Central memory CD8-positive, alpha-beta T cell (primary cell): ENCODE results near the gene ALG12.

ENCODE experiments used
- ATAC-seq: fragments of 150-1000 bp; cut with Tn5 transposase; replicated peaks from 2 replicates; pipeline ENCODE4 v1.10.0; 2022; ENCODE audit warnings: mild to moderate bottlenecking, moderate FRiP score, moderate number of reproducible peaks; ENCODE audit not compliant: poor library complexity, severe bottlenecking; ENCODE audit errors: extremely low read depth
- DNase-seq, 2 donors: peaks; one replicate each; pipeline ENCODE4 v3.0.0; 2021; ENCODE audit warnings: low spot score in 2 of 2
- H3K27ac Mint-ChIP-seq: one replicate; pipeline ENCODE4 v1.8.0; 2022; ENCODE audit warnings: low read depth, mild to moderate bottlenecking, moderate library complexity, mixed read lengths
- H3K27me3 Mint-ChIP-seq: one replicate; pipeline ENCODE4 v1.8.0; 2022; ENCODE audit warnings: mixed read lengths
- H3K36me3 Mint-ChIP-seq: one replicate; pipeline ENCODE4 v1.8.0; 2022; ENCODE audit warnings: mild to moderate bottlenecking, moderate library complexity, mixed read lengths; ENCODE audit not compliant: insufficient read depth
- H3K4me1 Mint-ChIP-seq: one replicate; pipeline ENCODE4 v1.8.0; 2022; ENCODE audit warnings: mixed read lengths
- H3K4me3 Mint-ChIP-seq: one replicate; pipeline ENCODE4 v1.8.0; 2022; ENCODE audit warnings: mild to moderate bottlenecking, moderate library complexity, mixed read lengths
- H3K9me3 Mint-ChIP-seq: one replicate; pipeline ENCODE4 v1.8.0; 2022; ENCODE audit warnings: mixed read lengths

ALG12 gene

DNA sequence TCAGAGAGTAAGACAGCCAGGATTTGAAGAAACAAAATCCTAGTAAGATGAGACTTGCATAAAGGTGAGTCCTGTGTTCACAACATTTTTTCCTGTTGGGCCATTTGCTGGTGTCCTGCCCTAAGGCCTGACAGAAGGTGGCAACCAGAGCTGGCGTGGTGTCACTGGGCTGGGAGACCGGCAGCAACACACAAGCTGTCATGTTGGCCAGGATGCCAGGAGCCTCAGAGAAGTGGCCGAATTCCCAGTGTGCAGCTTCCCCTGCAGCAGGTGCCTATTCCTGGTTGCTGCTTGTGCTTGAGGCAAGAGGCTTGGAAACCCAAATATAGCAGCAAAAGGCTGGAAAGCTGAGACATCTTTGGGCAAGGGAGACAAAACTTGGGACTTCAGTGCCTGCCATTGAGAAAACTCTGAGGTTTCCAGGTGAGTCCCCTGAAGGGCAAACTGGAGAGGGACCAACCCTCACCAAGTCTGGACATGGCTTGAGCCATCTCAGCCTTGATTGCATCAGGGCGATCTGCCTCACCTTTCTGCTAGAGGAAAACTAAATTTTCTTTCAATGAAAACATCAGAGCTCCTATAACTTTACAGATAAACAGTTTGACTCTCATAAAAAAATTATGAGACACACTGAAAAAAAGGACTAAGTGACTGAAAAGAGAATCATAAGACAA is 25.9 kb downstream of the ALG12 start:
- Mint-ChIP-seq H3K27ac (peak overlapping the region; percentile 36), H3K4me3 (no peak overlapping the region), H3K27me3 (no peaks in the 10 kb centered on the region), H3K36me3 (peaks cover 16% of the 10 kb centered on the region), H3K4me1 (peaks cover 14% of the 10 kb centered on the region), H3K9me3 (no peaks in the 10 kb centered on the region)
- no peak for DNase-seq
- ATAC-seq: no peak

GRCh38 chr22:49889071-49889470 is 29.2 kb downstream of the ALG12 start:
- DNase-seq (no peak), ATAC-seq (no peak)
- peaks cover 10% of the 10 kb centered on the region for H3K4me1 Mint-ChIP-seq
- H3K36me3 Mint-ChIP-seq: peaks cover 31% of the 10 kb centered on the region
- H3K27me3 Mint-ChIP-seq: no peaks in the 10 kb centered on the region
- no peak overlapping the region for H3K4me3 Mint-ChIP-seq
- H3K27ac Mint-ChIP-seq: no peak overlapping the region
- H3K9me3 Mint-ChIP-seq: no peaks in the 10 kb centered on the region

DNA sequence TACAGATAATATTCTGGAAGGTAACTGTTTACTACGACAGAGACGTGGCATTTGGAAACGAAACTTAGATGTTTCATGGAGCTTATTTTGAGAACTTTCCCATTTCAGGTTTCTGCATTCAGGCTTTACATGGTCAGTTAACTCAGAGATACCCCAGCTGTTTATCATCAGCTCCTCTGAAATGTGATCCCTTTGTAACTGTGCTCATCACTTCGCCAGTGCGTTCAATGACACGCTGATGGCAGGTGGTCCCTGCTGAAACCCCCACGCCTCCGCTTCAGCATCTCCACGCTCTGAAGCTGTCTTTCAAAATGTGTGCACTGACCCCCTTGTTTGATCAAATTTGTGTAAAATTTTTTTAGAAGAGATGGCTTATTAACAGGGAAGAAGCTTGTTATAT is 30.5 kb downstream of the ALG12 start:
- Mint-ChIP-seq H3K9me3 (no peaks in the 10 kb centered on the region), H3K27me3 (no peaks in the 10 kb centered on the region), H3K4me3 (no peak overlapping the region), H3K4me1 (peaks cover 21% of the 10 kb centered on the region), H3K27ac (no peak overlapping the region), H3K36me3 (peaks cover 27% of the 10 kb centered on the region)
- ATAC-seq: no peak
- DNase-seq: no peak

GRCh38 chr22:49887064-49887451 is 31.2 kb downstream of the ALG12 start:
- H3K4me1 Mint-ChIP-seq: peaks cover 27% of the 10 kb centered on the region
- ATAC-seq: no peak
- no peak overlapping the region for H3K27ac Mint-ChIP-seq
- H3K9me3 Mint-ChIP-seq: no peaks in the 10 kb centered on the region
- no peak overlapping the region for H3K4me3 Mint-ChIP-seq
- no peak for DNase-seq
- H3K36me3 Mint-ChIP-seq: peaks cover 25% of the 10 kb centered on the region
- H3K27me3 Mint-ChIP-seq: no peaks in the 10 kb centered on the region

GRCh38 chr22:49886346-49887063 is 31.7 kb downstream of the ALG12 start:
- H3K27me3 Mint-ChIP-seq: no peaks in the 10 kb centered on the region
- peaks cover 25% of the 10 kb centered on the region for H3K36me3 Mint-ChIP-seq
- H3K4me1 Mint-ChIP-seq: peaks cover 33% of the 10 kb centered on the region
- no peak overlapping the region for H3K4me3 Mint-ChIP-seq
- no peaks in the 10 kb centered on the region for H3K9me3 Mint-ChIP-seq
- ATAC-seq: no peak
- no peak for DNase-seq
- no peak overlapping the region for H3K27ac Mint-ChIP-seq

DNA sequence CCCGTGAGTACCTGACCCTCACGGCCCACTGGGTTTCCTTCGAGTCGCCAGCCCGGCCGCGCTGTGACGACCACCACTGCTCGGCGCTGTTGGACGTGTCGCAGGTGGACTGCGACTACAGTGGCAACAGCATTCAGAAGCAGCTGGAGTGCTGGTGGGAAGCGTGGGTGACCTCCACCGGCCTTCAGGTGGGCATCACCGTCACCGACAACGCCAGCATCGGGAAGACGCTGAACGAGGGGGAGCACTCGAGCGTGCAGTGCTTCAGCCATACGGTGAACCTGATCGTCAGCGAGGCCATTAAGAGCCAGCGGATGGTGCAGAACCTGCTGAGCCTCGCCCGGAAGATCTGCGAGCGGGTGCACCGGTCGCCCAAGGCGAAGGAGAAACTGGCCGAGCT is 32.4 kb downstream of the ALG12 start:
- DNase-seq (no peak), ATAC-seq (no peak)
- no peaks in the 10 kb centered on the region for H3K27me3 Mint-ChIP-seq
- H3K36me3 Mint-ChIP-seq: peaks cover 25% of the 10 kb centered on the region
- no peaks in the 10 kb centered on the region for H3K9me3 Mint-ChIP-seq
- no peak overlapping the region for H3K4me3 Mint-ChIP-seq
- no peak overlapping the region for H3K27ac Mint-ChIP-seq
- H3K4me1 Mint-ChIP-seq: peaks cover 35% of the 10 kb centered on the region

- H3K4me1 Mint-ChIP-seq: peaks cover 40% of the 10 kb centered on the region
- no peaks in the 10 kb centered on the region for H3K9me3 Mint-ChIP-seq
- no peak overlapping the region for H3K4me3 Mint-ChIP-seq
- no peak overlapping the region for H3K27ac Mint-ChIP-seq
- no peaks in the 10 kb centered on the region for H3K27me3 Mint-ChIP-seq
- DNase-seq (no peak), ATAC-seq (no peak)
- H3K36me3 Mint-ChIP-seq: peaks cover 21% of the 10 kb centered on the region
Measured at GRCh38 chr22:49885281-49885680, 33.0 kb downstream of the ALG12 start.

DNA sequence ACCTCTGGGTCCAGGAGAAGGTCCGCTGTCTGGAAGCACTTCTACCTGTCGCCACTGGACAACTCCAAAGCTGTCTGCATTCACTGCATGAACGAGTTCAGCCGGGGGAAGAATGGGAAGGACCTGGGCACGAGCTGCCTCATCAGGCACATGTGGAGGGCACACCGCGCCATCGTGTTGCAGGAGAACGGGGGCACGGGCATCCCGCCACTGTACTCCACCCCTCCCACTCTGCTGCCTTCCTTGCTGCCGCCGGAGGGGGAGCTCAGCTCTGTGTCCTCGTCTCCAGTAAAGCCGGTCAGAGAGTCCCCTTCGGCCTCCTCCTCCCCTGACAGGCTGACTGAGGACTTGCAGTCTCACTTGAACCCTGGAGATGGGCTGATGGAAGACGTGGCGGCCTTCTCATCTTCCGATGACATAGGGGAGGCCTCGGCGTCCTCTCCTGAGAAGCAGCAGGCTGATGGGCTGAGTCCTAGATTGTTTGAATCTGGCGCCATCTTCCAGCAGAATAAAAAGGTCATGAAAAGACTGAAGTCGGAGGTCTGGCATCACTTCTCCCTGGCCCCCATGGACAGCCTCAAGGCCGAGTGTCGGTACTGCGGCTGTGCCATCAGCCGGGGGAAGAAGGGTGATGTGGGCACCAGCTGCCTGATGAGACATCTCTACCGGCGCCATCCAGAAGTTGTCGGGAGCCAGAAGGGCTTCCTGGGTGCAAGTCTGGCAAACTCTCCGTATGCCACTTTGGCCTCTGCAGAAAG is 33.6 kb downstream of the ALG12 start:
- Mint-ChIP-seq H3K36me3 (peaks cover 23% of the 10 kb centered on the region), H3K4me3 (no peak overlapping the region), H3K27ac (no peak overlapping the region), H3K27me3 (no peaks in the 10 kb centered on the region), H3K9me3 (no peaks in the 10 kb centered on the region), H3K4me1 (peaks cover 45% of the 10 kb centered on the region)
- DNase-seq: no peak
- ATAC-seq: no peak

DNA sequence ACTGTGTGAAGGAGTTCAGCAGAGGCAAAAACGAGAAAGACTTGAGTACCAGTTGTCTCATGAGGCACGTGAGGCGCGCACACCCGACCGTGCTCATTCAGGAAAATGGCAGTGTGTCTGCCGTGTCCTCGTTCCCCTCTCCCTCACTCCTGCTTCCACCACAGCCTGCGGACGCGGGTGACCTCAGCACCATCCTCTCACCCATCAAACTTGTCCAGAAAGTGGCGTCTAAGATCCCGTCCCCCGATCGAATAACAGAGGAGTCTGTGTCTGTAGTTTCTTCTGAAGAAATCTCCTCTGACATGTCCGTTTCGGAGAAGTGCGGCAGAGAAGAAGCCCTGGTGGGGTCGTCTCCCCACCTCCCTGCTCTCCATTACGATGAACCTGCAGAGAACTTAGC is 34.2 kb downstream of the ALG12 start:
- no peak for DNase-seq
- Mint-ChIP-seq H3K36me3 (peaks cover 23% of the 10 kb centered on the region), H3K27ac (no peak overlapping the region), H3K9me3 (no peaks in the 10 kb centered on the region), H3K4me3 (no peak overlapping the region), H3K27me3 (no peaks in the 10 kb centered on the region), H3K4me1 (peaks cover 45% of the 10 kb centered on the region)
- no peak for ATAC-seq

GRCh38 chr22:49883294-49883640 is 35.0 kb downstream of the ALG12 start:
- H3K4me3 Mint-ChIP-seq: no peak overlapping the region
- ATAC-seq (no peak), DNase-seq (no peak)
- H3K36me3 Mint-ChIP-seq: peaks cover 20% of the 10 kb centered on the region
- H3K27ac Mint-ChIP-seq: peak overlapping the region; percentile 39
- no peaks in the 10 kb centered on the region for H3K27me3 Mint-ChIP-seq
- no peaks in the 10 kb centered on the region for H3K9me3 Mint-ChIP-seq
- peaks cover 49% of the 10 kb centered on the region for H3K4me1 Mint-ChIP-seq

DNA sequence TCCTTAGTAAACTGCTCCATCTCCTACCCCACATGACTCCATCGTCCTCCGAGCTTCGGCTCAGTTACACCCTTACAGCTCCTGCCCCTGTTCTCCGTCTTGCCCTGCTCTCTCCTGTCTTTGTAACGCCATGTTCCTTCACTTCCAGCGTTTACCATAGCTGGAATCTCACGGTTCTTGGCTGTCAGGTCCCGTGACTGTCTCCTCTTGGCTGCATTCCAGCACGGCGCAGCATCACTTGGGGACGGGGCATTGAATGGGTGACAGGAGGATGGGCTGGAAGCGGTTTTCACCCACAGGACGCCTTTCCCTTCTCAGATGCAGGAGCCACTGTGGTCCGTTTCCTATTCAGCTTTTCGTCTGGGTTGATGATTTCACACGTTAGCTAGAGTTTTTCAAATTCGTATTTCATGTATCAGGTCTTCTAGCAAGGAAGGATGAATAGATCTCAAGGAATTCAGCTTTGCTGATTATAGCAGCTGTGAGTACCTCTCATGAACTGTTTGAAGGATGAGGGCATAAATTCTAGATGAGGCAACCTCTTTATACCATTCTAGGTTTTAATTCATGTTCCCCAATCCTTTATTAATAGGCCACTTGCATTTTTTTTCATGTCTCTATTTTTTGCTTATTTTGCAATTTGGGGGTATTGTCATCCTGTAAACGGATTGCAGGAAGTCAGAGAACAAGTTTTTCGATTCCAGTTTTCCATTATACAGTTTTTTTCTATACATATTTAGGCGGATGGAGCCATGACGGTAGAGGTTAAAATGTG is 35.5 kb downstream of the ALG12 start:
- no peak for DNase-seq
- no peak overlapping the region for H3K4me3 Mint-ChIP-seq

GRCh38 chr22:49881856-49882255 is 36.4 kb downstream of the ALG12 start:
- DNase-seq (no peak), ATAC-seq (no peak)
- peak overlapping the region; percentile 22 for H3K27ac Mint-ChIP-seq
- H3K27me3 Mint-ChIP-seq: no peaks in the 10 kb centered on the region
- peaks cover 20% of the 10 kb centered on the region for H3K36me3 Mint-ChIP-seq
- H3K4me3 Mint-ChIP-seq: no peak overlapping the region
- peaks cover 46% of the 10 kb centered on the region for H3K4me1 Mint-ChIP-seq
- H3K9me3 Mint-ChIP-seq: no peaks in the 10 kb centered on the region

More for the DNA sequence above, 35.5 kb downstream of the ALG12 start:
- ATAC-seq: no peak
- H3K27ac Mint-ChIP-seq: peak overlapping the region; percentile 39
- no peaks in the 10 kb centered on the region for H3K9me3 Mint-ChIP-seq
- H3K4me1 Mint-ChIP-seq: peaks cover 51% of the 10 kb centered on the region
- H3K36me3 Mint-ChIP-seq: peaks cover 23% of the 10 kb centered on the region
- no peaks in the 10 kb centered on the region for H3K27me3 Mint-ChIP-seq
